DND-41 (cell line): Measurements from ENCODE around the gene GAGE12H.
"Not testable (repeated sequence)": the region's sequence is repeated elsewhere in the genome, so short reads cannot be mapped to it uniquely, and the experiment has no call there.

Experiments
- ATAC-seq: fragments of 200-7000 bp; cut with Tn5 transposase; 3 replicates; pipeline ENCODE4 v1.9.1; 2021; ENCODE audit warnings: low read depth; ENCODE audit not compliant: insufficient read depth
- DNase-seq: peaks from one replicate; pipeline ENCODE4 v3.0.0-alpha.2; 2020
- H2AFZ ChIP-seq: 2 replicates; pipeline ENCODE4 v1.6.0; 2012; ENCODE audit warnings: low read depth, low read length
- H3K27ac ChIP-seq: 2 replicates; pipeline ENCODE4 v1.5.1; 2012; ENCODE audit warnings: low read length, inconsistent platforms
- H3K27me3 ChIP-seq: fragments of 200-600 bp; sonication (generic); 2 replicates; pipeline ENCODE4 v1.6.0; 2012; ENCODE audit warnings: low read length, mild to moderate bottlenecking, inconsistent platforms; ENCODE audit not compliant: insufficient read depth, poor library complexity
- H3K36me3 ChIP-seq: 2 replicates; pipeline ENCODE4 v1.5.1; 2012; ENCODE audit warnings: low read length, inconsistent platforms; ENCODE audit not compliant: insufficient read depth
- H3K4me1 ChIP-seq: 2 replicates; pipeline ENCODE4 v1.5.1; 2012; ENCODE audit warnings: mild to moderate bottlenecking, low read length; ENCODE audit not compliant: insufficient read depth
- H3K4me2 ChIP-seq: 2 replicates; pipeline ENCODE4 v1.6.0; 2012; ENCODE audit warnings: mild to moderate bottlenecking, moderate library complexity, low read length, inconsistent platforms; ENCODE audit not compliant: insufficient read depth
- H3K4me3 ChIP-seq, 2 experiments: fragments of 200-600 bp in 1 of 2; shearing (Covaris generic) in 1 of 2; 2 replicates each; pipeline ENCODE4 v1.5.1; 2012 to 2016; ENCODE audit warnings: inconsistent platforms in 2 of 2, low read length in 2 of 2, mild to moderate bottlenecking in 2 of 2, low read depth in 1 of 2, moderate library complexity in 1 of 2
- H3K79me2 ChIP-seq: 2 replicates; pipeline ENCODE4 v1.6.0; 2012; ENCODE audit warnings: low read length, inconsistent platforms; ENCODE audit not compliant: insufficient read depth
- H3K9ac ChIP-seq: 2 replicates; pipeline ENCODE4 v1.6.0; 2012; ENCODE audit warnings: low read depth, mild to moderate bottlenecking, inconsistent platforms, low read length, moderate library complexity
- H3K9me3 ChIP-seq: 2 replicates; pipeline ENCODE4 v1.5.1; 2012; ENCODE audit warnings: low read length, moderate library complexity, mild to moderate bottlenecking, inconsistent platforms; ENCODE audit not compliant: insufficient read depth, severe bottlenecking
- H4K20me1 ChIP-seq: 2 replicates; pipeline ENCODE4 v1.6.0; 2012; ENCODE audit warnings: low read length; ENCODE audit not compliant: insufficient read depth
- CTCF ChIP-seq: IDR thresholded peaks from 2 replicates; pipeline ENCODE4 v1.5.1; 2012; ENCODE audit warnings: borderline replicate concordance, low read length, moderate library complexity, mild to moderate bottlenecking; ENCODE audit not compliant: poor library complexity, severe bottlenecking; ENCODE audit errors: extremely low read depth
- EZH2 ChIP-seq: IDR thresholded peaks from 3 replicates; pipeline ENCODE4 v1.6.1; 2012; ENCODE audit warnings: borderline replicate concordance, low read depth, mild to moderate bottlenecking, moderate library complexity, low read length, inconsistent platforms; ENCODE audit not compliant: severe bottlenecking

The GAGE12H gene

DNA sequence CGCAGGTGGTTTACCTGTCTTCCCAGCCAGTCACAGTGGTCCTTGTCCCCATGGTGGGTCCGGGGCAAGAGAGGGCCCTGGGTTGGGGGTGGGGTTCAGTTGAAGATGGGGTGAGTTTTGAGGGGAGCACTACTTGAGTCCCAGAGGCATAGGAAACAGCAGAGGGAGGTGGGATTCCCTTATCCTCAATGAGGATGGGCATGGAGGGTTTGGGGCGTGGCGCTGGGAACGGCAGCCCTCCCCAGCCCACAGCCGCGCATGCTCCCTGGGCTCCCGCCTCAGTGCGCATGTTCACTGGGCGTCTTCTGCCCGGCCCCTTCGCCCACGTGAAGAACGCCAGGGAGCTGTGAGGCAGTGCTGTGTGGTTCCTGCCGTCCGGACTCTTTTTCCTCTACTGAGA is 9.4 kb downstream of the GAGE12H start, which contains the start of gene GAGE2A:
Gene GAGE2A (plus strand): TSS at position 301 of the 400 bp plus-strand sequence. CDS start 1,155 bp downstream, outside the sequence.
- H4K20me1 ChIP-seq, H3K9me3 ChIP-seq, H3K27me3 ChIP-seq, H3K4me1 ChIP-seq, H3K36me3 ChIP-seq, H2AFZ ChIP-seq, DNase-seq, H3K79me2 ChIP-seq, H3K4me3 ChIP-seq, ATAC-seq, H3K27ac ChIP-seq, H3K4me2 ChIP-seq, H3K9ac ChIP-seq: not testable (repeated sequence)

GRCh38 chrX:49589769-49590478 is 10.2 kb downstream of the GAGE12H start:
- ATAC-seq, H3K27me3 ChIP-seq, H4K20me1 ChIP-seq, DNase-seq, H3K36me3 ChIP-seq, H3K4me1 ChIP-seq, H3K27ac ChIP-seq, H3K9ac ChIP-seq, H2AFZ ChIP-seq, H3K9me3 ChIP-seq, H3K4me2 ChIP-seq, H3K79me2 ChIP-seq, H3K4me3 ChIP-seq: not testable (repeated sequence)

DNA sequence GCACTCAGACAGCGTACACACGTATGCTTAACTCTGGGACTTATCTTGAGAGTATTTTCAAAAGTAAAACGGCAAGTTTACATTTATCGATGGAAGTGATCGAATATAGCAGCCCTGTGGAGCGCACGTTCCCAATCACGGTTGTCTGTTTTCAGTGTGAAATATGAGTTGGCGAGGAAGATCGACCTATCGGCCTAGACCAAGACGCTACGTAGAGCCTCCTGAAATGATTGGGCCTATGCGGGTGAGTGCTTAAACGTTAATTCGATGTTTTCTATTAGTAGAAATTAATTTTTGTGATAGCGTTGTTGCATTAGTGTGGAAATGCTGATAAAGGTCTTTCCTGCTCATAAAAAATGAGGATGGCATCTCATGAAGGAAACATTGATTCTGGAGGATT is 10.7 kb downstream of the GAGE12H start:
- not testable (repeated sequence) for H3K9me3 ChIP-seq, H3K27ac ChIP-seq, H4K20me1 ChIP-seq, H3K4me1 ChIP-seq, H3K36me3 ChIP-seq, H3K9ac ChIP-seq, ATAC-seq, H2AFZ ChIP-seq, H3K27me3 ChIP-seq, DNase-seq, H3K4me2 ChIP-seq, H3K79me2 ChIP-seq, H3K4me3 ChIP-seq

DNA sequence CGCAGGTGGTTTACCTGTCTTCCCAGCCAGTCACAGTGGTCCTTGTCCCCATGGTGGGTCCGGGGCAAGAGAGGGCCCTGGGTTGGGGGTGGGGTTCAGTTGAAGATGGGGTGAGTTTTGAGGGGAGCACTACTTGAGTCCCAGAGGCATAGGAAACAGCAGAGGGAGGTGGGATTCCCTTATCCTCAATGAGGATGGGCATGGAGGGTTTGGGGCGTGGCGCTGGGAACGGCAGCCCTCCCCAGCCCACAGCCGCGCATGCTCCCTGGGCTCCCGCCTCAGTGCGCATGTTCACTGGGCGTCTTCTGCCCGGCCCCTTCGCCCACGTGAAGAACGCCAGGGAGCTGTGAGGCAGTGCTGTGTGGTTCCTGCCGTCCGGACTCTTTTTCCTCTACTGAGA is 19.0 kb downstream of the GAGE12H start, which contains the start of gene GAGE1:
Gene GAGE1 (plus strand): TSS at position 301 of the 400 bp plus-strand sequence. CDS start 1,155 bp downstream, outside the sequence.
- not testable (repeated sequence) for H3K36me3 ChIP-seq, DNase-seq, H4K20me1 ChIP-seq, H3K9ac ChIP-seq, ATAC-seq, H3K4me2 ChIP-seq, H2AFZ ChIP-seq, H3K27me3 ChIP-seq, H3K9me3 ChIP-seq, H3K4me1 ChIP-seq, H3K79me2 ChIP-seq, H3K4me3 ChIP-seq, H3K27ac ChIP-seq

GRCh38 chrX:49610718-49611310 is 31.1 kb downstream of the GAGE12H start:
- no peak for ATAC-seq
- no peak for DNase-seq
- H2AFZ ChIP-seq: no peak overlapping the region
- H3K9me3 ChIP-seq: no peaks in the 10 kb centered on the region
- no peak overlapping the region for H3K9ac ChIP-seq
- H3K4me1 ChIP-seq: no peaks in the 10 kb centered on the region
- no peak overlapping the region for H3K4me3 ChIP-seq
- no peak overlapping the region for H3K27ac ChIP-seq
- no peaks in the 10 kb centered on the region for H4K20me1 ChIP-seq
- no peaks in the 10 kb centered on the region for H3K27me3 ChIP-seq
- H3K4me2 ChIP-seq: no peak overlapping the region
- H3K36me3 ChIP-seq: no peaks in the 10 kb centered on the region
- no peaks in the 10 kb centered on the region for H3K79me2 ChIP-seq
- TF ChIP-seq CTCF (no peak), EZH2 (no peak)
